Measurements from ENCODE around the gene SMARCC2.
"Not testable (repeated sequence)": the region's sequence is repeated elsewhere in the genome, so short reads cannot be mapped to it uniquely, and the experiment has no call there.

The SMARCC2 gene

DNA sequence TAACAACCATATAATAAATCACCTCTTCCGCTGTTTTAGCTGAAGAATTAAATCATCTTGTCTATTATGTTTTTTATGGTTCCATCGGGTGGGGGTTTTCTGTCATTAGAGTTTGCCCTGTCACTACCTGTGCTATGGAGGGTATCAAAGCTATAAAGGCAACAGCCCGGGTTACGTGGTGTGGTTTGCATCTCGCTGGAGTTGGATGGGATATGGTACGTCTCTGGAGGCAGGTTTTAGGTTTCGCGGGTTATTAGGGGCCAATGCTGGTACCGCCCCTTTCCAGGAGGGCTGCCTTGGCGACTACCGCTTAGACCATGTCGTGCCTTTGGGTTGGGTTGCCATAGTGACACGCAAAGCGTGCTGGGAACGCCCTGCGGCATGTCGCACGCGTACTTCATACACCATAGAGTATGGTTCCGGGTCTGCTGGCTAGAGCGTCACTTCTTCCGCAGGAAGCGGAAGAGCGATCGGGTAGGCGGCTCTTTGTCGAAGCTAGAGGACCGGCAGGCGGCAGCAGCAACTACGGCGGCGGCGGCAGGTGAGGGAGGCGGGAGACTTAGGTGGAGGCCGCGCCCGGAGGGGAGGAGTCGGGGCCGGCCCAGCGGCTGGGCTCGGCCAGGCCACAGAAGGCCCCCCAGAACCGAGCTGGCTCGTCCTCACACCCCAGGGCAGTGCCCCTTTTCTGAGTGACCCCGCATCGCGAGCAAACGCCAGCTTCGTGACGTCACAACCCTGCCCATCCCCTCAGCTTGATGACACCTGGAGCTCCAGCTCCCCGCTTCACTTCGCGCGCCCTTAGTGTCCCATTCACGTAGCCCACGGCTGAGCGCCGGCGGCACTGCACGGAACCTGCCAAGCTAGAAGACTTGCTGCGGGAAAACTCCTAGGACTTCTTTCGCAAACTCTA lies 71.2 kb downstream of the SMARCC2 start, which contains the start of gene ZC3H10:
Gene ZC3H10, plus strand, starts transcription at position 489 of the 910 bp plus-strand sequence. CDS start 2,297 bp downstream, outside the sequence.
- Histone ChIP-seq H3K27me3 (ENCODE audit: insufficient read depth, low read length) (no peaks in the 10 kb centered on the region), H3K4me3 (ENCODE audit: low read length) (peak within 1 kb of the TSS; percentile 83), H3K27ac (ENCODE audit: low read depth, low read length) (peak within 1 kb of the TSS; percentile 85), H3K9me3 (ENCODE audit: insufficient read depth, low read depth, low read length) (no peaks in the 10 kb centered on the region), H3K36me3 (ENCODE audit: insufficient read depth, low read length) (peaks cover 42% of the 10 kb centered on the region), H3K4me1 (ENCODE audit: insufficient read depth, low read length) (peaks cover 17% of the 10 kb centered on the region), H3K9ac (ENCODE audit: low read depth, low read length) (peak within 1 kb of the TSS; percentile 98)
- WGBS = under 1% methylated on average over 60 of the region's 61 CpGs

GRCh38 chr12:56117082-56117706 lies 72.1 kb downstream of the SMARCC2 start:
- not testable (repeated sequence) for H3K9me3 ChIP-seq (ENCODE audit: insufficient read depth, low read depth, low read length); H3K27me3 ChIP-seq (ENCODE audit: insufficient read depth, low read length)
- peak overlapping the region; percentile 98 for H3K9ac ChIP-seq (ENCODE audit: low read depth, low read length)
- H3K27ac ChIP-seq (ENCODE audit: low read depth, low read length) = peak overlapping the region; percentile 85
- peaks cover 50% of the 10 kb centered on the region for H3K36me3 ChIP-seq (ENCODE audit: insufficient read depth, low read length)
- peak overlapping the region; percentile 83 for H3K4me3 ChIP-seq (ENCODE audit: low read length)
- H3K4me1 ChIP-seq (ENCODE audit: insufficient read depth, low read length) = peaks cover 17% of the 10 kb centered on the region
- under 1% methylated on average over 9 of the region's 16 CpGs for WGBS

DNA sequence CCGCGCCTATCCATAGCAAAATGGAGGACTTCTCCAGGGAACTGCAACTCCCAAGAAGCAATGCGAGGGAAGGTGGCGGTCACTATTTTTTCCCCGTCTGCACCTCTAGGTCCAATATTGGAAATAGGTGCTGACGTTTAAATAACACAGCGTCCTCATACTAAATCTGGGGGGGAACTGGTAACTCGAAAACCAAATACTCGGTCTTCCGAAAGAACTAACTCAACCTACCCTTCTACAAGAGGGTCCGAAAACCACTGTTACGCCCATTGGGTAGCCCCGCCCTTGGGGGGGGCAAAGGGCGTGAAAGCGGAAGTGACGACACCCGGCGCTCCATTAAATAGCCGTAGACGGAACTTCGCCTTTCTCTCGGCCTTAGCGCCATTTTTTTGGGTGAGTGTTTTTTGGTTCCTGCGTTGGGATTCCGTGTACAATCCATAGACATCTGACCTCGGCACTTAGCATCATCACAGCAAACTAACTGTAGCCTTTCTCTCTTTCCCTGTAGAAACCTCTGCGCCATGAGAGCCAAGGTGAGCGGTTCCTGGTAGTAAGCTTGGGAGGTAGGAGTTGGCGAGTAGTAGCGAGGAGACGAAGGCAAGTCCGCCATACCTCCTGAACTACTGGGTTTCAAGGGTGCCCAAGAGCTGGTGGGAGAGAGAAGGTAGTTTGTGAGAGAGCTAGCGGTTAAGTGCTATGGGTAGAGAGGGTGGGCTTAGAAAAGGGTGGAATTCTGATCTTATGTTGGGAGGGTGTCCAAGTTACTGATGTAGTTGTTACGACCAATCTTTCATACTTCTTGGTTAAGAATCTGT lies 72.8 kb downstream of the SMARCC2 start, which contains the start of gene RPL41:
Gene RPL41, plus strand, starts transcription at position 367 of the 815 bp plus-strand sequence.
- peaks cover 53% of the 10 kb centered on the region for H3K36me3 ChIP-seq (ENCODE audit: insufficient read depth, low read length)
- H3K27ac ChIP-seq (ENCODE audit: low read depth, low read length) = peak within 1 kb of the TSS; percentile 85
- WGBS = under 1% methylated on average over 32 of the region's 34 CpGs

GRCh38 chr12:56115329-56115728 lies 74.0 kb downstream of the SMARCC2 start:
- Histone ChIP-seq H3K4me3 (ENCODE audit: low read length) (peak overlapping the region; percentile 83), H3K27me3 (ENCODE audit: insufficient read depth, low read length) (no peaks in the 10 kb centered on the region), H3K27ac (ENCODE audit: low read depth, low read length) (peak overlapping the region; percentile 55), H3K36me3 (ENCODE audit: insufficient read depth, low read length) (peaks cover 54% of the 10 kb centered on the region), H3K9me3 (ENCODE audit: insufficient read depth, low read depth, low read length) (no peaks in the 10 kb centered on the region), H3K4me1 (ENCODE audit: insufficient read depth, low read length) (peaks cover 17% of the 10 kb centered on the region), H3K9ac (ENCODE audit: low read depth, low read length) (peak overlapping the region; percentile 98)
- WGBS = 46% methylated on average over 10 of the region's 10 CpGs

More for the DNA sequence above, 72.8 kb downstream of the SMARCC2 start, which contains the start of gene RPL41:
- Histone ChIP-seq H3K27me3 (ENCODE audit: insufficient read depth, low read length) (no peaks in the 10 kb centered on the region), H3K9me3 (ENCODE audit: insufficient read depth, low read depth, low read length) (no peaks in the 10 kb centered on the region), H3K4me3 (ENCODE audit: low read length) (peak within 1 kb of the TSS; percentile 83), H3K4me1 (ENCODE audit: insufficient read depth, low read length) (peaks cover 17% of the 10 kb centered on the region), H3K9ac (ENCODE audit: low read depth, low read length) (peak within 1 kb of the TSS; percentile 98)

DNA sequence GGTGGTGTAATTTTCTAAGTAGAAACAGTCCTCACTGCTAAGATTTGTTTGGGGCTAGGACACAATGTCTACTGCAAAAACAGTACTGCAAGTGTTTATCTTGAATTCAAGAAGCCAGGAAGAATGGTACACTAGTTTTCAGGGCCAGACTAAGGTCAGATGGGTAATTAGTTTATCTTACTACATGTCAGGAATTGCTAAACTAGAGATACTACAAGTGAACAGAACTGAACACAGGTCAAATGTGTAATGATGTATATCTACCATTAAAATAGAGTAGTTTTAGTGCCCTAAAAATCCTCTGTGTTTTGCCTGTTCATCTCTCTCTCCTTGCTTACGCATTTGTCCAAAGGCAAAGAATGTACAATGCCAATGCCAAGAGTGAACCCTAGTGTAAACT lies 75.2 kb downstream of the SMARCC2 start:
- 100% methylated on average over 1 of the region's 1 CpG for WGBS
- Histone ChIP-seq H3K9me3 (ENCODE audit: insufficient read depth, low read depth, low read length) (no peaks in the 10 kb centered on the region), H3K27me3 (ENCODE audit: insufficient read depth, low read length) (no peaks in the 10 kb centered on the region), H3K36me3 (ENCODE audit: insufficient read depth, low read length) (peaks cover 62% of the 10 kb centered on the region), H3K9ac (ENCODE audit: low read depth, low read length) (no peak overlapping the region), H3K4me3 (ENCODE audit: low read length) (no peak overlapping the region), H3K4me1 (ENCODE audit: insufficient read depth, low read length) (peaks cover 5% of the 10 kb centered on the region), H3K27ac (ENCODE audit: low read depth, low read length) (no peak overlapping the region)

All from HUES64 (cell line).